HepG2 (cell line): ENCODE results near the gene TMEM131. TPM values are rescaled to one million over a fixed set of nuclear protein-coding genes. Genes with fewer than 3 reads are reported as not detected.

ENCODE experiments used
- ATAC-seq: fragments of 200-7000 bp; cut with Tn5 transposase; 3 replicates; pipeline ENCODE4 v1.9.1; 2020; ENCODE audit warnings: mild to moderate bottlenecking, moderate library complexity
- BruUV-seq: library from RNA; stranded (reverse); fragments of 400-500 nt; replicated peaks from 2 replicates; lab custom pipeline; 2021; lab: Mats Ljungman, UMichigan
- CTCF ChIA-PET: fragments of 300-600 bp; formaldehyde crosslinking; extraction: SDS; loops from one replicate; lab custom pipeline; 2021; ENCODE audit warnings: low total read pairs, inconsistent platforms, low intra/inter-chr PET ratio; lab: Yijun Ruan, JAX
- POLR2A ChIA-PET: fragments of 350-600 bp; sonication (Branson Sonifier 250); formaldehyde crosslinking; loops from one replicate; lab custom pipeline; 2020; ENCODE audit warnings: antibody characterized with exemption, inconsistent platforms; lab: Yijun Ruan, JAX
- DNase-seq: peaks from one replicate; pipeline ENCODE4 v3.0.0-alpha.2; 2015; ENCODE audit warnings: low spot score
- FAIRE-seq: peaks from 3 replicates; lab custom pipeline; 2011; peaks lifted over from hg19 to GRCh38; lab: Jason Lieb, UNC
- H2AFZ ChIP-seq: one replicate; pipeline ENCODE4 v1.6.1; 2011; ENCODE audit warnings: low read length, inconsistent platforms
- H3K27ac ChIP-seq: fragments of 300-600 bp; 3 replicates; pipeline ENCODE4 v1.8.0; 2011; ENCODE audit warnings: mixed run types, mild to moderate bottlenecking, mixed read lengths, low read length, inconsistent platforms; ENCODE audit not compliant: insufficient read depth; ENCODE audit errors: extremely low read length
- H3K27me3 ChIP-seq, 2 experiments: fragments of 200-600 bp in 1 of 2; 2 replicates in 1 of 2; 3 replicates in 1 of 2; pipeline versions ENCODE4 v1.6.0 to v1.8.0; 2011; ENCODE audit warnings: low read length in 2 of 2, mild to moderate bottlenecking in 2 of 2, moderate library complexity in 2 of 2, inconsistent platforms in 1 of 2; ENCODE audit not compliant: insufficient read depth in 2 of 2, control insufficient read depth in 1 of 2
- H3K36me3 ChIP-seq, 2 experiments: fragments of 200-600 bp in 1 of 2; replicated peaks in 1 of 2; 2 replicates in 1 of 2; 3 replicates in 1 of 2; pipeline versions ENCODE4 v1.5.1 to v1.8.0; 2011; ENCODE audit warnings: low read length in 2 of 2, inconsistent platforms in 1 of 2; ENCODE audit not compliant: insufficient read depth in 2 of 2, control insufficient read depth in 1 of 2
- H3K4me1 ChIP-seq: 2 replicates; pipeline ENCODE4 v1.5.1; 2012; ENCODE audit warnings: low read length, inconsistent platforms; ENCODE audit not compliant: insufficient read depth
- H3K4me2 ChIP-seq: 2 replicates; pipeline ENCODE4 v1.6.0; 2011; ENCODE audit warnings: low read depth, low read length, inconsistent platforms
- H3K4me3 ChIP-seq, 3 experiments: fragments of 200-600 bp in 1 of 3; sonication (generic), shearing (Covaris generic) in 1 of 3; replicated peaks in 1 of 3; 2 replicates each; pipeline ENCODE4 v1.5.1; 2011 to 2016; ENCODE audit warnings: low read length in 3 of 3, inconsistent platforms in 2 of 3, low read depth in 2 of 3, mild to moderate bottlenecking in 2 of 3, control low read depth in 1 of 3, mixed read lengths in 1 of 3; ENCODE audit not compliant: insufficient read depth in 1 of 3
- H3K79me2 ChIP-seq: one replicate; pipeline ENCODE4 v1.6.1; 2011; ENCODE audit warnings: low read length, inconsistent platforms; ENCODE audit not compliant: insufficient read depth
- H3K9ac ChIP-seq: 2 replicates; pipeline ENCODE4 v1.6.0; 2011; ENCODE audit warnings: mild to moderate bottlenecking, low read depth, low read length, inconsistent platforms; ENCODE audit not compliant: insufficient read depth
- H3K9me3 ChIP-seq: 2 replicates; pipeline ENCODE4 v1.5.1; 2012; ENCODE audit warnings: mild to moderate bottlenecking, low read length
- H4K20me1 ChIP-seq: 2 replicates; pipeline ENCODE4 v1.6.0; 2011; ENCODE audit warnings: inconsistent platforms, mild to moderate bottlenecking, low read length, moderate library complexity; ENCODE audit not compliant: insufficient read depth
- ARID2 ChIP-seq: sonication (generic); formaldehyde crosslinking; IDR thresholded peaks from 2 replicates; pipeline ENCODE4 v1.8.1; 2022; ENCODE audit warnings: mild to moderate bottlenecking, missing genetic modification reagents, borderline replicate concordance
- FLYWCH1 ChIP-seq: sonication (generic); formaldehyde crosslinking; IDR thresholded peaks from 2 replicates; pipeline ENCODE4 v1.8.1; 2023; ENCODE audit warnings: mild to moderate bottlenecking, missing genetic modification reagents
- FOSL1 ChIP-seq: sonication (generic); formaldehyde crosslinking; IDR thresholded peaks from 2 replicates; pipeline ENCODE4 v1.9.0; 2021; ENCODE audit warnings: missing genetic modification reagents, borderline replicate concordance
- HDAC6 ChIP-seq: fragments of 200-600 bp; sonication (generic); IDR thresholded peaks from 2 replicates; pipeline ENCODE4 v1.7.0; 2017; ENCODE audit warnings: mild to moderate bottlenecking, antibody characterized with exemption, low read length, low read depth
- MBNL3 ChIP-seq: fragments of 250-450 bp; sonication (Bioruptor Pico); conservative IDR thresholded peaks from 2 replicates; pipeline ENCODE4 v1.8.0; 2022; ENCODE audit warnings: mild to moderate bottlenecking, inconsistent platforms
- REXO4 ChIP-seq: sonication (generic); formaldehyde crosslinking; IDR thresholded peaks from 2 replicates; pipeline ENCODE4 v1.8.0; 2022; ENCODE audit warnings: missing genetic modification reagents, mild to moderate bottlenecking, borderline replicate concordance
- TBX2 ChIP-seq: sonication (generic); formaldehyde crosslinking; IDR thresholded peaks from 2 replicates; pipeline ENCODE4 v1.5.0; 2020; ENCODE audit warnings: missing genetic modification reagents, mild to moderate bottlenecking, borderline replicate concordance
- ZNF225 ChIP-seq: sonication (generic); formaldehyde crosslinking; IDR thresholded peaks from 2 replicates; pipeline ENCODE4 v1.4.0; 2020; ENCODE audit warnings: mild to moderate bottlenecking, missing genetic modification reagents
- ZNF329 ChIP-seq: sonication (generic); formaldehyde crosslinking; IDR thresholded peaks from 2 replicates; pipeline ENCODE4 v1.9.0; 2021; ENCODE audit warnings: low read depth, mild to moderate bottlenecking, missing genetic modification reagents
- ZNF343 ChIP-seq: sonication (generic); formaldehyde crosslinking; IDR thresholded peaks from 2 replicates; pipeline ENCODE4 v1.4.0; 2020; ENCODE audit warnings: mild to moderate bottlenecking, missing genetic modification reagents
- ZNF430 ChIP-seq: sonication (generic); formaldehyde crosslinking; IDR thresholded peaks from 2 replicates; pipeline ENCODE4 v1.9.0; 2021; ENCODE audit warnings: mild to moderate bottlenecking, missing genetic modification reagents
- ZNF530 ChIP-seq: sonication (generic); formaldehyde crosslinking; IDR thresholded peaks from 2 replicates; pipeline ENCODE4 v1.5.0; 2020; ENCODE audit warnings: low read depth, mild to moderate bottlenecking, missing genetic modification reagents
- WGBS: methylation state at CpG from one replicate; pipeline ENCODE4 v1.1.6; 2017; ENCODE audit warnings: low lambda C conversion rate; 5-methylcytosine and 5-hydroxymethylcytosine counted together
- in situ Hi-C: cut with HindIII; loops from 2 replicates; pipeline ENCODE4 v1.10.0; 2017; ENCODE audit warnings: low pct_unique_long_range_greater_than_20kb; ENCODE audit not compliant: extremely low pct_ligation_motif_present
- intact Hi-C: fragments of 100-400 bp; cut with micrococcal nuclease; formaldehyde crosslinking; loops from one replicate; pipeline ENCODE4 v1.10.0; 2022; ENCODE audit not compliant: unreplicated experiment
- polyA plus RNA-seq, 8 experiments: library from polyadenylated mRNA; depleted of rRNA in 3 of 8; stranded (reverse) in 7 of 8; unstranded in 1 of 8; fragments of >200 nt; fragmentation: Illumina TruSeq in 4 of 8; extraction: Trizol in 4 of 8; gene quantifications; 2 replicates each; pipeline versions ENCODE4 v1.2.1 to v1.2.3, GENCODE V29; 2011 to 2016; ENCODE audit warnings: low read depth in 4 of 8, missing spikeins in 1 of 8, mixed read lengths in 1 of 8; ENCODE audit not compliant: insufficient read depth in 1 of 8
- total RNA-seq, 5 experiments: library from RNA; depleted of rRNA; stranded (reverse); fragments of >200 nt; fragmentation: Illumina TruSeq; extraction: Trizol; gene quantifications; 2 replicates each; pipeline ENCODE4 v1.2.3, GENCODE V29; 2016; ENCODE audit warnings: low read depth in 1 of 5
- TF ChIP-seq, protein P1 (sequence below): sonication (generic); formaldehyde crosslinking; IDR thresholded peaks from 2 replicates; pipeline ENCODE4 v1.4.0; 2020; ENCODE audit warnings: missing genetic modification reagents, borderline replicate concordance
- TF ChIP-seq, protein P2 (sequence below): sonication (generic); formaldehyde crosslinking; IDR thresholded peaks from 2 replicates; pipeline ENCODE4 v1.4.0; 2020; ENCODE audit warnings: missing genetic modification reagents, borderline replicate concordance

Gene TMEM131
- total and polyA plus RNA-seq, 2 of the 13 experiments (the other 11 are each of a cell fraction or from before 2014, with no cell fraction given), result 17.9 to 19.5 TPM

DNA sequence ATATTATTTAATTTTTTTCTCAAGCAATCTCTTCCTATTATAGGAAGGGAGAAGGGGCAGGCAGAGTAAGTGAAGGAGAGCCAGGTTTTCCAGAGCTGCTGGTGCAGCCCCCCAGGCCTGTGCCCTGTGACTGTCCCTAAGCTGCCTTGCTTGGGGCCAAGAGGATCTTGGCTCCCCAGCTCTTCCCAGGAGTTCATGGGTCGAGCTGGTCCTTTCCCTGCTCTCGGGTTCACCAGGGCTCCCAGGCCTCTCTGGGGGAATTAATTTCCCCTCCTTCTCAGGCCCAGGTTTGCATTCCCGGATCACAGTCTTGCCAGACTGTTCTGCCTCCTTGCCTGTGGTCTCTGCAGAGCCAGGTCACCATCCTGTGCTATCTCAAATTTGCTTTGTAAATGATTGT is 12.7 kb upstream of the TMEM131 start:
- no TSS peak for BruUV-seq

DNA sequence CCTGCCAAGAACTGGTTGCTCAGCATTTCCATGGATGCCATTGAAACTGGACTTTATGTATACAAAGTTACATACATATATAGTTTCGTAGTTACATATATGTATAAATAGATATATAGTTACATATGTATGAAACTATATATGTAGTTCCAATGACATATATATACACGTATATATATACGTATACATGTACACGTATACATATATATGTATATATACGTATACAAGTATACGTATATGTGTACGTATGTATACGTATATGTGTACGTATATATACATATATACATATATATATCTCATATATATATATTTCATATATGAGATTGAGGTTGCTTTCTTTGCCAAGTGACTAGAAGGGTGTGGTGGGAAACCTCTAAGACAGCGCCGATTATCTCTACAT is 10.6 kb upstream of the TMEM131 start:
- no peaks in the 10 kb centered on the region for H3K4me1 ChIP-seq
- in situ Hi-C loops, result no loop called here
- H4K20me1 ChIP-seq, result no peaks in the 10 kb centered on the region
- no peaks in the 10 kb centered on the region; a peak in 2 of 5 replicates for H3K27me3 ChIP-seq
- BruUV-seq, result no TSS peak
- ChIA-PET CTCF (no interaction called here), POLR2A (no interaction called here)
- FAIRE-seq (no peak), ATAC-seq (no peak), DNase-seq (no peak)
- no peak overlapping the region for H3K9ac ChIP-seq
- no peaks in the 10 kb centered on the region for H3K79me2 ChIP-seq
- H3K4me3 ChIP-seq, result no peak overlapping the region
- H3K27ac ChIP-seq, result no peak overlapping the region
- intact Hi-C loops, result no loop called here
- no peak overlapping the region for H2AFZ ChIP-seq
- 87% methylated on average over 11 of the region's 11 CpGs for WGBS
- H3K36me3 ChIP-seq, result no peaks in the 10 kb centered on the region
- H3K9me3 ChIP-seq, result no peaks in the 10 kb centered on the region
- no peak overlapping the region for H3K4me2 ChIP-seq
- TF ChIP-seq ZNF430 (CRISPR knock-in tag) (no peak), ZNF343 (no peak), ZNF329 (no peak), ZNF225 (CRISPR knock-in tag) (no peak), ZNF530 (CRISPR knock-in tag) (no peak), MBNL3 (CRISPR knock-in tag) (no peak), REXO4 (CRISPR knock-in tag) (no peak)
- TF ChIP-seq, protein P1, sequence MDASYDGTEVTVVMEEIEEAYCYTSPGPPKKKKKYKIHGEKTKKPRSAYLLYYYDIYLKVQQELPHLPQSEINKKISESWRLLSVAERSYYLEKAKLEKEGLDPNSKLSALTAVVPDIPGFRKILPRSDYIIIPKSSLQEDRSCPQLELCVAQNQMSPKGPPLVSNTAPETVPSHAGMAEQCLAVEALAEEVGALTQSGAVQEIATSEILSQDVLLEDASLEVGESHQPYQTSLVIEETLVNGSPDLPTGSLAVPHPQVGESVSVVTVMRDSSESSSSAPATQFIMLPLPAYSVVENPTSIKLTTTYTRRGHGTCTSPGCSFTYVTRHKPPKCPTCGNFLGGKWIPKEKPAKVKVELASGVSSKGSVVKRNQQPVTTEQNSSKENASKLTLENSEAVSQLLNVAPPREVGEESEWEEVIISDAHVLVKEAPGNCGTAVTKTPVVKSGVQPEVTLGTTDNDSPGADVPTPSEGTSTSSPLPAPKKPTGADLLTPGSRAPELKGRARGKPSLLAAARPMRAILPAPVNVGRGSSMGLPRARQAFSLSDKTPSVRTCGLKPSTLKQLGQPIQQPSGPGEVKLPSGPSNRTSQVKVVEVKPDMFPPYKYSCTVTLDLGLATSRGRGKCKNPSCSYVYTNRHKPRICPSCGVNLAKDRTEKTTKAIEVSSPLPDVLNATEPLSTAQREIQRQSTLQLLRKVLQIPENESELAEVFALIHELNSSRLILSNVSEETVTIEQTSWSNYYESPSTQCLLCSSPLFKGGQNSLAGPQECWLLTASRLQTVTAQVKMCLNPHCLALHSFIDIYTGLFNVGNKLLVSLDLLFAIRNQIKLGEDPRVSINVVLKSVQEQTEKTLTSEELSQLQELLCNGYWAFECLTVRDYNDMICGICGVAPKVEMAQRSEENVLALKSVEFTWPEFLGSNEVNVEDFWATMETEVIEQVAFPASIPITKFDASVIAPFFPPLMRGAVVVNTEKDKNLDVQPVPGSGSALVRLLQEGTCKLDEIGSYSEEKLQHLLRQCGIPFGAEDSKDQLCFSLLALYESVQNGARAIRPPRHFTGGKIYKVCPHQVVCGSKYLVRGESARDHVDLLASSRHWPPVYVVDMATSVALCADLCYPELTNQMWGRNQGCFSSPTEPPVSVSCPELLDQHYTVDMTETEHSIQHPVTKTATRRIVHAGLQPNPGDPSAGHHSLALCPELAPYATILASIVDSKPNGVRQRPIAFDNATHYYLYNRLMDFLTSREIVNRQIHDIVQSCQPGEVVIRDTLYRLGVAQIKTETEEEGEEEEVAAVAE (CRISPR knock-in tag), result no peak

More for the DNA sequence above, 12.7 kb upstream of the TMEM131 start:
- DNase-seq, result no peak
- H3K4me2 ChIP-seq, result no peak overlapping the region
- ChIA-PET POLR2A (no interaction called here), CTCF (no interaction called here)
- H3K4me3 ChIP-seq, result no peak overlapping the region
- no peaks in the 10 kb centered on the region; a peak in 2 of 5 replicates for H3K27me3 ChIP-seq
- 21% methylated on average over 3 of the region's 3 CpGs for WGBS
- H2AFZ ChIP-seq, result no peak overlapping the region
- no peaks in the 10 kb centered on the region for H3K79me2 ChIP-seq
- H4K20me1 ChIP-seq, result no peaks in the 10 kb centered on the region
- H3K9me3 ChIP-seq, result no peaks in the 10 kb centered on the region
- intact Hi-C loops, result no loop called here
- no peak for FAIRE-seq
- TF ChIP-seq, protein P2, sequence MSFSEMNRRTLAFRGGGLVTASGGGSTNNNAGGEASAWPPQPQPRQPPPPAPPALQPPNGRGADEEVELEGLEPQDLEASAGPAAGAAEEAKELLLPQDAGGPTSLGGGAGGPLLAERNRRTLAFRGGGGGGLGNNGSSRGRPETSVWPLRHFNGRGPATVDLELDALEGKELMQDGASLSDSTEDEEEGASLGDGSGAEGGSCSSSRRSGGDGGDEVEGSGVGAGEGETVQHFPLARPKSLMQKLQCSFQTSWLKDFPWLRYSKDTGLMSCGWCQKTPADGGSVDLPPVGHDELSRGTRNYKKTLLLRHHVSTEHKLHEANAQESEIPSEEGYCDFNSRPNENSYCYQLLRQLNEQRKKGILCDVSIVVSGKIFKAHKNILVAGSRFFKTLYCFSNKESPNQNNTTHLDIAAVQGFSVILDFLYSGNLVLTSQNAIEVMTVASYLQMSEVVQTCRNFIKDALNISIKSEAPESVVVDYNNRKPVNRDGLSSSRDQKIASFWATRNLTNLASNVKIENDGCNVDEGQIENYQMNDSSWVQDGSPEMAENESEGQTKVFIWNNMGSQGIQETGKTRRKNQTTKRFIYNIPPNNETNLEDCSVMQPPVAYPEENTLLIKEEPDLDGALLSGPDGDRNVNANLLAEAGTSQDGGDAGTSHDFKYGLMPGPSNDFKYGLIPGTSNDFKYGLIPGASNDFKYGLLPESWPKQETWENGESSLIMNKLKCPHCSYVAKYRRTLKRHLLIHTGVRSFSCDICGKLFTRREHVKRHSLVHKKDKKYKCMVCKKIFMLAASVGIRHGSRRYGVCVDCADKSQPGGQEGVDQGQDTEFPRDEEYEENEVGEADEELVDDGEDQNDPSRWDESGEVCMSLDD (CRISPR knock-in tag), result no peak
- TF ChIP-seq ARID2 (CRISPR knock-in tag) (no peak), TBX2 (CRISPR knock-in tag) (no peak), FOSL1 (CRISPR knock-in tag) (no peak), HDAC6 (no peak), FLYWCH1 (CRISPR knock-in tag) (no peak)
- TF ChIP-seq, all 625 proteins: peak for 0
- no peak overlapping the region for H3K9ac ChIP-seq
- H3K4me1 ChIP-seq, result peaks cover 10% of the 10 kb centered on the region
- H3K36me3 ChIP-seq, result no peaks in the 10 kb centered on the region
- no peak for ATAC-seq
- no peak overlapping the region for H3K27ac ChIP-seq
- in situ Hi-C loops, result no loop called here
